Measurements from ENCODE around the gene IL20. TPM values are rescaled to one million over a fixed set of nuclear protein-coding genes. Genes with fewer than 3 reads are reported as not detected.

IL20 gene
- polyA plus RNA-seq, 3 donors: not detected

- no peak for DNase-seq (ENCODE audit: low read depth in 3 of 3, low spot score in 2 of 3)
Measured at GRCh38 chr1:206873603-206874188, 8.3 kb downstream of the IL20 start.

- DNase-seq (ENCODE audit: low read depth in 3 of 3, low spot score in 2 of 3): no peak
Measured at GRCh38 chr1:206875752-206876377, 10.4 kb downstream of the IL20 start.

- DNase-seq (ENCODE audit: low read depth in 3 of 3, low spot score in 2 of 3): no peak
Measured at GRCh38 chr1:206878456-206878855, 13.0 kb downstream of the IL20 start.

DNA sequence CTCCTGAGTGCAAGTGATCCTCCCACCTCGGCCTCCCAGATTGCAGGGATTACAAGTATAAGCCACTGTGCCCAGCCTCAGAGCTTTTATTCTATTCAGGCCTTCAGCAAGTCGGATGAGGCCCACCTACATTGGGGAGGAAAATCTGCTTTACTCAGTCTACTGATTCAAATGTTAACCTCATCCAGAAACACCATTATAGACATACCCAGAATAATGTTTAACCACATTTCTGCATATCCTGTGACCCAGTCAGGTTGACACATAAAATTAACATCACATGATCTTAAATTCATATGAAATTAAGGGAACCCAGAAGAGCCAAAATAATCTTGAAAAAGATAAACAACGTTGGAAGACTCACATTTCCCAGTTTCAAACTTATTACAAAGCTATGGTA, 14.9 kb downstream of the IL20 start:
- no peak for DNase-seq (ENCODE audit: low read depth in 3 of 3, low spot score in 2 of 3)

DNA sequence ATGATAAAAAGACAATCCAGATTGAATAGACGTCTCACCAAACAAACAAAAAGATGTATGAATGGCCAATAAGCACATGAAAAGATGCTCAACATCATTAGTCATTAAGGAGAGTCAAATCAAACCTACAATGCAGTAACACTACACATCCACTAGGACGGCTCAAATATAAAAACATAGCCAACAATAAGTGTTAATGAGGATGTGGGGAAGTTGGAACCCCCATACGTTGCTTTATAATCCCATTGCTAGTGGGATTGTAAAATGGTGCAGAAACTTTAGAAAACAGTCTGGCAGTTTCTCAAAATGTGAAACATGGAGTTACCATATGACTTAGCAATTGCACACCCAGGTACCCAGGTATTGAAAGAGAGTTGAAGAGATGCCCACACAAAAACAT, 17.1 kb downstream of the IL20 start:
- no peak for DNase-seq (ENCODE audit: low read depth in 3 of 3, low spot score in 2 of 3)

- no peak for DNase-seq (ENCODE audit: low read depth in 3 of 3, low spot score in 2 of 3)
Measured at GRCh38 chr1:206883160-206883559, 17.7 kb downstream of the IL20 start.

DNA sequence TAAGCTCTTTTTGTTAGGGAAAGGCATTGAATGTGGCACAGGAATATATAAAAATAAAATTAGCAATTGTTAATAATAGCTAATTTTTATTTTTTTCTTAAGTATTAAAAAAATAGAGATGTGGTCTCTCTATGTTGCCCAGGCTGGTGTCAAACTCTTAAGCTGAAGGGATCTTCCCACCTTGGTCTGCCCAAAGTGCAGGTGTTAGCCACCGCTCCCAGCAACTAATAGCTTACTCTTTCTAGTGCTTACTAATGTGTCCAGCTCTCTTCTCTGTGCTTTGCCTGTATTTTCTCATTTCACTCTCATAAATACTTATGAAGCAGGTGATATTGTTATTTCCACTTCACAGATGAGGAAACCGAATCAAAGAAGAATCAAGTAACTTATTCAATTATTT, 18.5 kb downstream of the IL20 start:
- DNase-seq (ENCODE audit: low read depth in 3 of 3, low spot score in 2 of 3): no peak

DNA sequence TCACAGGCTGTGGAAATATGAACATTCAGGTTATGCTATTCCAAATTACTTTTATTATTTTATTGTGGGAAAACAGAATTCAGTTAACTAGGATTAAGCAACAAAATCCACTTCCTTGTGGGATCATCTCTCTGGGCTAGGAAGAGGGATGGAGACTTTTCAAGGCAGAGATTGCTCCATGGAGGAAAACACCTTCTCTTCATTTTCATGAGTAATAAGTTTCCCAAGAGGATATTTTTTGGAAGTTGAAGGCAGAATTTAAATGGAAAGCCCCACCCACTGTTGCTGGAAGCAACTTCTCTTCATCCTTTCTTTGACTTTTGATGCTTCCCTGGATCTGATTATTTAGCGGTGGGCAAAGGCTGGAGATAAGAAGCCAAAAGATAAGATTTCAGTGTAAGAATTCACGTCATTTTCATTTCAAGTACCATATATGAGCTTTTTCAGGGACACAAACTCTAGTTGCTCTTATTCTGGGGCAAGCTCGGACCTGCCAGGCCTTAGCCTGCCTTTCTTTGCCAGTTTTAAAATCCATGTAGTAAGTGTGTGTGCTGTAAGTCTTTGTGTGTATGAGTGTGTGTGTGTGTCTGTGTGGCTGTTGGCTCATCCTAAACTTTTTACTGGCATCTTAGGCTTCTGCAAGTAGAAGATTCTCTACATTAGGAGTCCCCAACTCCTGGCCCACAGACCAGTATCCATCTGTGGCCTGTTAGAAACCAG, 20.1 kb downstream of the IL20 start:
- no peak for DNase-seq (ENCODE audit: low read depth in 3 of 3, low spot score in 2 of 3)

GRCh38 chr1:206886831-206887230, 21.4 kb downstream of the IL20 start:
- no peak for DNase-seq (ENCODE audit: low read depth in 3 of 3, low spot score in 2 of 3)

GRCh38 chr1:206887701-206888100, 22.3 kb downstream of the IL20 start:
- DNase-seq (ENCODE audit: low read depth in 3 of 3, low spot score in 2 of 3): no peak

DNA sequence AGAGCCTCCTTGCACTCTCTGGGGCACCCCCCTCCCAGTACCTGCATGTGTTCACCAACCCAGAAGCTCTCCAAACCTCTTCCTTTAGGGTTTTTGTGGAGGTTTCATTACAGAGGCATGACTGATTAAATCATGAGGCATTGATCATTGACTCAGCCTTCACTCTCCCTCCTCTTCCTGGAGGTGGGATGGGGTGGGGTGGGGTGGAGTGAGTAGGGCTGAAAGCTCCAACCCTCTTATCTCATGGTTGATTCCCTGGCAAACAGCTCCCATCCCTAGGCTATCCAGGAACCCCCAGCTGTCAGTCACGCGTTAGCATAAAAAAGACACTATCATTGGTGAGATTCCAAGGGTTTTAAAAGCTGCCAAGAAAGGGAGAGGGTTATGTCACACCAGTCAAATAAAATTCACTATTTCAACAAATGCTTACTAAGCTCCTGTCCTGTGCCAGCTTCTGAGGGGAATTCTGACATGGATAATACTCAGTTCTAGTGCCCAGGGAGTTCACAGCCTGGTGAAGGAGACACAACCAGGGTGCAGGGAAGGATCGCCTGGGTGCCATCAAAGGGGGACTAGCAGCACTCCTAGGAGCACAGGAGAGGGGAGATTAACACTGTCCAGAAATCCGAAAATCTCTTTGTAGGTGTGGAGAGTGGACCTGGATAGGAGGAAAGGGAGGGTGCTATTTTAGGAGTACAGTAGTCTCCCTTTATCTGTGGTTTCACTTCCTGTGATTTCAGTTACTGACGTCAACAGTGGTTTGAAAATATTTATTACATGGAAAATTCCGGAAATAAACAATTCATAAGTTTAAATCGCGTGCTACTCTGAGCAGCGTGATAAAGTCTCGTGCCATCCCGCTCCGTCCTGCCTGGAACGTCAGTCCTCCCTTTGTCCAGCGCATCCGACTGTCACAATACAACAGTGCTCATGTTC, 25.0 kb downstream of the IL20 start:
- DNase-seq (ENCODE audit: low read depth in 3 of 3, low spot score in 2 of 3): no peak

GRCh38 chr1:206891412-206891811, 26.0 kb downstream of the IL20 start:
- no peak for DNase-seq (ENCODE audit: low read depth in 3 of 3, low spot score in 2 of 3)

DNA sequence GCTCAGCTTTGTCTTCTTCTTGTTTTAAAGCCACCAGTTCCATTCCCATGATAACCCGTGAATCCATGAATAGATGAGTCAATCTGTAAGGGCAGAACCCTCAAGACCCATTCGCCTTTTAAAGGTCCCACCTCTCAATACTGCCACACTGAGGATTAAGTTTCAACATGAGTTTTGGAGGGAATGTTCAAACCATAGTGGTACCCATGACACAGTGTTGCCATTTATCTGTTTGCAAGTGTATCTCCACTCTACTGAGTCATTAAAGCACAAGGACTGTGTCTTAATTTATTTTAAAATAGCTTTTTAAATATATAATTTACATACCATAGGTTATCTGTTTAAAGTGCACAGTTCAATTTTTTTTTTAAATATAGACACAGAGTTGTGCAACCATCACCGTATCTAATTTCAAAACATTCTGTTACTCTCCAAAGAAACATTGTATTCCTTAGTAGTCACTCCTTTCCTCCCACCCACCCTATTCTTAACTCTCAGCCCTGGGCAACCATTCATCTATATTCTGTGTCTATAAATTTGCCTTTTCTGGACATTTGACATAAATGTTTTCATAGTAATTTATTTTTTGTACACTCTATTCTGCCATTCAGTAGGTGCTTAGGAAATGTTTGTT, 27.0 kb downstream of the IL20 start:
- DNase-seq (ENCODE audit: low read depth in 3 of 3, low spot score in 2 of 3): no peak

- no peak for DNase-seq (ENCODE audit: low read depth in 3 of 3, low spot score in 2 of 3)
Measured at GRCh38 chr1:206893380-206893779, 28.0 kb downstream of the IL20 start.

- DNase-seq (ENCODE audit: low read depth in 3 of 3, low spot score in 2 of 3): no peak
Measured at GRCh38 chr1:206895325-206895724, 29.9 kb downstream of the IL20 start.

- no peak for DNase-seq (ENCODE audit: low read depth in 3 of 3, low spot score in 2 of 3)
Measured at GRCh38 chr1:206895837-206896242, 30.4 kb downstream of the IL20 start.

- DNase-seq (ENCODE audit: low read depth in 3 of 3, low spot score in 2 of 3): no peak
Measured at GRCh38 chr1:206896261-206896660, 30.8 kb downstream of the IL20 start.

GRCh38 chr1:206897175-206897574, 31.8 kb downstream of the IL20 start, which contains the start of gene IL24:
Gene IL24, plus strand, starts transcription at chr1:206897443. Its CDS starts 390 bp downstream, at chr1:206897833.
- no peak for DNase-seq (ENCODE audit: low read depth in 3 of 3, low spot score in 2 of 3)

GRCh38 chr1:206898089-206898914, 32.9 kb downstream of the IL20 start:
- no peak for DNase-seq (ENCODE audit: low read depth in 3 of 3, low spot score in 2 of 3)

All from right renal cortex interstitium (tissue), 3 donors.